NT2/D1 (cell line): ENCODE data around the gene TPCN1.

Experiments used
- DNase-seq: peaks from one replicate; pipeline ENCODE4 v3.0.0-alpha.2; 2011; ENCODE audit warnings: low read depth, low spot score
- H3K27me3 ChIP-seq: 2 replicates; pipeline ENCODE4 v1.6.0; 2011; ENCODE audit warnings: mild to moderate bottlenecking; ENCODE audit not compliant: insufficient read length, insufficient read depth
- H3K36me3 ChIP-seq: 2 replicates; pipeline ENCODE4 v1.6.1; 2011; ENCODE audit warnings: mild to moderate bottlenecking, low read length, mixed read lengths; ENCODE audit not compliant: insufficient read depth, insufficient read length
- H3K4me1 ChIP-seq: 2 replicates; pipeline ENCODE4 v1.5.1; 2011; ENCODE audit not compliant: insufficient read depth, insufficient read length
- H3K4me3 ChIP-seq: 2 replicates; pipeline ENCODE4 v1.5.1; 2011; ENCODE audit warnings: low read depth; ENCODE audit not compliant: insufficient read length
- H3K9ac ChIP-seq: 2 replicates; pipeline ENCODE4 v1.6.0; 2011; ENCODE audit warnings: low read depth; ENCODE audit not compliant: insufficient read length
- H3K9me3 ChIP-seq: 2 replicates; pipeline ENCODE4 v1.5.1; 2011; ENCODE audit warnings: mild to moderate bottlenecking, low read length; ENCODE audit not compliant: insufficient read depth
- SUZ12 ChIP-seq: IDR thresholded peaks from 2 replicates; pipeline ENCODE4 v1.6.1; 2011; ENCODE audit not compliant: insufficient read length, insufficient read depth; ENCODE audit errors: extremely low read depth
- YY1 ChIP-seq: IDR thresholded peaks from 2 replicates; pipeline ENCODE4 v1.6.1; 2011; ENCODE audit not compliant: insufficient read length, insufficient read depth
- ZNF274 ChIP-seq: IDR thresholded peaks from 2 replicates; pipeline ENCODE4 v1.6.1; 2011; ENCODE audit warnings: mild to moderate bottlenecking, low read depth, low read length

Gene TPCN1

GRCh38 chr12:113271466-113271852 lies 50.2 kb downstream of the TPCN1 start:
- DNase-seq: no peak
- Histone ChIP-seq H3K4me1 (peaks cover 18% of the 10 kb centered on the region), H3K36me3 (peaks cover 63% of the 10 kb centered on the region), H3K9ac (no peak overlapping the region), H3K9me3 (no peaks in the 10 kb centered on the region), H3K4me3 (no peak overlapping the region), H3K27me3 (no peaks in the 10 kb centered on the region)
- TF ChIP-seq YY1 (no peak), SUZ12 (no peak), ZNF274 (no peak)

GRCh38 chr12:113271853-113272561 lies 50.7 kb downstream of the TPCN1 start:
- Histone ChIP-seq H3K9ac (no peak overlapping the region), H3K9me3 (no peaks in the 10 kb centered on the region), H3K36me3 (peaks cover 63% of the 10 kb centered on the region), H3K4me1 (peaks cover 20% of the 10 kb centered on the region), H3K4me3 (no peak overlapping the region), H3K27me3 (no peaks in the 10 kb centered on the region)
- TF ChIP-seq ZNF274: no peak
- no peak for TF ChIP-seq SUZ12
- TF ChIP-seq YY1: no peak
- DNase-seq: no peak

GRCh38 chr12:113273053-113273725 lies 51.9 kb downstream of the TPCN1 start:
- no peaks in the 10 kb centered on the region for H3K9me3 ChIP-seq
- TF ChIP-seq SUZ12 (no peak), ZNF274 (no peak), YY1 (no peak)
- H3K36me3 ChIP-seq: peaks cover 65% of the 10 kb centered on the region
- H3K27me3 ChIP-seq: no peaks in the 10 kb centered on the region
- no peak overlapping the region for H3K9ac ChIP-seq
- H3K4me1 ChIP-seq: peaks cover 20% of the 10 kb centered on the region
- no peak for DNase-seq
- H3K4me3 ChIP-seq: no peak overlapping the region

- no peaks in the 10 kb centered on the region for H3K27me3 ChIP-seq
- TF ChIP-seq ZNF274 (no peak), YY1 (no peak), SUZ12 (no peak)
- H3K9ac ChIP-seq: no peak overlapping the region
- no peak for DNase-seq
- H3K4me1 ChIP-seq: peaks cover 17% of the 10 kb centered on the region
- H3K9me3 ChIP-seq: no peaks in the 10 kb centered on the region
- no peak overlapping the region for H3K4me3 ChIP-seq
- H3K36me3 ChIP-seq: peaks cover 61% of the 10 kb centered on the region
Measured at GRCh38 chr12:113274848-113275247, 53.6 kb downstream of the TPCN1 start.

- Histone ChIP-seq H3K9ac (no peak overlapping the region), H3K4me1 (peaks cover 17% of the 10 kb centered on the region), H3K27me3 (no peaks in the 10 kb centered on the region), H3K36me3 (peaks cover 57% of the 10 kb centered on the region), H3K9me3 (no peaks in the 10 kb centered on the region), H3K4me3 (no peak overlapping the region)
- no peak for TF ChIP-seq SUZ12
- no peak for TF ChIP-seq ZNF274
- no peak for TF ChIP-seq YY1
- DNase-seq: no peak
Measured at GRCh38 chr12:113276306-113276705, 55.0 kb downstream of the TPCN1 start.

GRCh38 chr12:113276946-113277500 lies 55.8 kb downstream of the TPCN1 start:
- Histone ChIP-seq H3K27me3 (no peaks in the 10 kb centered on the region), H3K9ac (no peak overlapping the region), H3K36me3 (peaks cover 57% of the 10 kb centered on the region), H3K4me1 (peaks cover 13% of the 10 kb centered on the region), H3K9me3 (no peaks in the 10 kb centered on the region), H3K4me3 (no peak overlapping the region)
- no peak for DNase-seq
- TF ChIP-seq SUZ12 (no peak), ZNF274 (no peak), YY1 (no peak)

- Histone ChIP-seq H3K4me1 (peaks cover 10% of the 10 kb centered on the region), H3K27me3 (no peaks in the 10 kb centered on the region), H3K9ac (no peak overlapping the region), H3K4me3 (no peak overlapping the region), H3K36me3 (peaks cover 57% of the 10 kb centered on the region), H3K9me3 (no peaks in the 10 kb centered on the region)
- no peak for TF ChIP-seq ZNF274
- no peak for TF ChIP-seq YY1
- DNase-seq: no peak
Measured at GRCh38 chr12:113277511-113277910, 56.2 kb downstream of the TPCN1 start.
